Retinal pigment epithelial cell (primary cell): ENCODE data around the gene SHB.
"Not testable (repeated sequence)": the region's sequence is repeated elsewhere in the genome, so short reads cannot be mapped to it uniquely, and the experiment has no call there.

Experiments used
- DNase-seq: peaks from one replicate; pipeline ENCODE4 v3.0.0-alpha.2; 2010; ENCODE audit warnings: low read depth
- H3K4me3 ChIP-seq: 2 replicates; pipeline ENCODE4 v1.5.1; 2011; ENCODE audit warnings: mild to moderate bottlenecking, low read length, control low read depth, moderate library complexity
- TF ChIP-seq, protein P1 (sequence below): conservative IDR thresholded peaks from 2 replicates; pipeline ENCODE4 v1.5.1; 2011; ENCODE audit warnings: low read depth, low read length, control low read depth, inconsistent platforms

Gene SHB

DNA sequence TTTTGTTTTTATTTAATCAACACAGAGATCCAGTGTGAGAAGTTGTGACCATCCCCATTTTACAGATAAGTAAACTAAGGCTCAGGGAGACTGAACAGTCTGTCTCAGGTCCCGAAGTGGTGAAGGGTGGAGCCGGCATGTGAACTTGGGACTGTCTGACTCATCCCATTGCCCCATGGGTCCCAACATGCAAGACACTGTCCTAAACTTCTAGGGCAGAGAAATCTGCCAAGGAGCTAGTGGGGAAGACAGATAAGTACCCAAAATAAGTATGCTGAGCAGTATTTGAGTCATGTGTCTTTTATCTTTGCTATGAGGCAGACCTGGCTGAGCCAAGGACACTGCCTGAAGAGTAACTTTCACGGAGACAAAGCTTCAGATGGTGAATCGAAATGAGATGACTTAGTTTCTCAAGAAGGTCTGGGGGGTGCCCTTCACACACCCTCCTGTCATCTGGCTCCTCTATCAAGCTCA is 100.8 kb downstream of the SHB start:
- no peak for DNase-seq
- TF ChIP-seq, protein P1, sequence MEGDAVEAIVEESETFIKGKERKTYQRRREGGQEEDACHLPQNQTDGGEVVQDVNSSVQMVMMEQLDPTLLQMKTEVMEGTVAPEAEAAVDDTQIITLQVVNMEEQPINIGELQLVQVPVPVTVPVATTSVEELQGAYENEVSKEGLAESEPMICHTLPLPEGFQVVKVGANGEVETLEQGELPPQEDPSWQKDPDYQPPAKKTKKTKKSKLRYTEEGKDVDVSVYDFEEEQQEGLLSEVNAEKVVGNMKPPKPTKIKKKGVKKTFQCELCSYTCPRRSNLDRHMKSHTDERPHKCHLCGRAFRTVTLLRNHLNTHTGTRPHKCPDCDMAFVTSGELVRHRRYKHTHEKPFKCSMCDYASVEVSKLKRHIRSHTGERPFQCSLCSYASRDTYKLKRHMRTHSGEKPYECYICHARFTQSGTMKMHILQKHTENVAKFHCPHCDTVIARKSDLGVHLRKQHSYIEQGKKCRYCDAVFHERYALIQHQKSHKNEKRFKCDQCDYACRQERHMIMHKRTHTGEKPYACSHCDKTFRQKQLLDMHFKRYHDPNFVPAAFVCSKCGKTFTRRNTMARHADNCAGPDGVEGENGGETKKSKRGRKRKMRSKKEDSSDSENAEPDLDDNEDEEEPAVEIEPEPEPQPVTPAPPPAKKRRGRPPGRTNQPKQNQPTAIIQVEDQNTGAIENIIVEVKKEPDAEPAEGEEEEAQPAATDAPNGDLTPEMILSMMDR = no peak
- no peak overlapping the region for H3K4me3 ChIP-seq

DNA sequence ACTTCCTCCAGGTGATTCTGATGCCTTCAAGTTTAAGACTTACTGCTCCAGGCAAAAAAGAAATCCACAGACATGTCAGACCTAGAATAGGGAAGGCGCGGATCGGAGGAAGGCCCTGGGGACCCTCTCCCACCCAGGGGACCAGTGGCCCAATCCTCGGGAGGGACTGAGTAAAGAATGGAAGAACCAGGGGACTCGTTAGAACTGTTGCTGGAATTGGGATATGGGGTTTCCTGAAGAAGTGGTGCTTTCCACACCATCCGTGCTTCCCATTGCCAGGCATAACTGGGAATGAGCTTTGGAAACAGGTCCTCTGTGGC is 101.3 kb downstream of the SHB start:
- no peak for DNase-seq
- H3K4me3 ChIP-seq = no peak overlapping the region
- TF ChIP-seq, protein P1 = no peak

DNA sequence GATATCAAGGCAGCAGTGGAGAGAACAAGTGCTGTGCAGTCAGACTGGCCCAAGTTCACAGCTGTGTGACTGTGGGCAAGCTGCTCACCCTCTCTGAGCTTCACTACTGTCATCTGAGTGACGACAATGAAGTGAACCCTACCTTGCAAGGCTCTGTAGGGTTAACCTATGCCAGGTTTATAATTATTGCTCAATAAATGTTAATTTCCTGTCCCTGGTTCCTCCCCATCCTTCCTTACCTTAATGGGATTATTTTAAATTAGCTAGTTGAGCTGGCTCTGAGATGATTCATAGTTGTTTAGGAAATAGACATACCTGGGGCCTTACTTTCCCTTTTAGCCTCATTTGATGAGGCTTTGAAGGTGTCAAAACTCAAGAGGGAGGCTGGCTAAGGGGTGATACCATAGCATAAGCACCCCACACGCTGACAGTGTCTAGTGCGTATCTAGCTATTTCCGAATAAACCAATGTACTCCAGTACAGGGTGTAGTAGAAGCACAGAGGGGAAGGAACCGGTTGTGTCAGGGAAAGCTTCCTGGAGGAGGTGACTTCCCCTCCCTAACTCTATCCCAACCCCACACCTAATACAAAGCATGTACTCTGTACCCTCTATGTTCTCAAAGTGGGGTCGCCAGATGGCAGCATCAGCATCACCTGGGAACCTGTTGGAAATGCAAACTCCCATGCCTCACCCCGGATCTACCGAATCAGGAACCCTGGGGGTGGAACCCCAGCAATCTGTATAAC is 101.8 kb downstream of the SHB start:
- H3K4me3 ChIP-seq = no peak overlapping the region
- DNase-seq = no peak
- TF ChIP-seq, protein P1 = no peak

DNA sequence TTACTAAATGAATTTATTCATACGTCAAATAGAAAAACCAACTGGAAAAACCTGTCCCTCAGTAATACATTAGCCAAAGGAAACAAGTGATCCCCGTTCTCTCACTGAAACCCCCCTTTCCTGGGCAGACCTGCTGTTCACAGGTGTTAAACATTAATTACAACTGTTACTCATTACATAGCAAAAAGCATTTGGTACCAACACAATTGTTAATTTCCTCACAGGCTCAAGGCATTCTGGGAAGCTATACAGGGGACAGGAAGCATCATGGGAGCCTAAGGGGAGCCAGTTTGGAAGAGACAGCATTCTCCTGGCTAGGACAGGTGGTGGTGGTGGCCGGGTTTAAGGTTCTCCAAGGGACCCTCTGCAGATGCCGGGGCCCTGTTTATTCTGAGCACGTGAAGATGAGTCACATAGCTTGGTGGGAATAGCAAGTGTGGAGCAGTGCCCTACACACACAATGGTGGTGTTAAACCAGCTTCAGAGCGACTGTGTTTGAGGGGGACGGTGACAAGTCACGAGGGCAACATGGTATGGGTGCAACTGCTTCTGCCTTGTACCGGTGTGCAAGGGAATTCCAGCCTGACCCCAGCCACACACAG is 102.5 kb downstream of the SHB start:
- no peak overlapping the region for H3K4me3 ChIP-seq
- TF ChIP-seq, protein P1 = no peak
- no peak for DNase-seq

DNA sequence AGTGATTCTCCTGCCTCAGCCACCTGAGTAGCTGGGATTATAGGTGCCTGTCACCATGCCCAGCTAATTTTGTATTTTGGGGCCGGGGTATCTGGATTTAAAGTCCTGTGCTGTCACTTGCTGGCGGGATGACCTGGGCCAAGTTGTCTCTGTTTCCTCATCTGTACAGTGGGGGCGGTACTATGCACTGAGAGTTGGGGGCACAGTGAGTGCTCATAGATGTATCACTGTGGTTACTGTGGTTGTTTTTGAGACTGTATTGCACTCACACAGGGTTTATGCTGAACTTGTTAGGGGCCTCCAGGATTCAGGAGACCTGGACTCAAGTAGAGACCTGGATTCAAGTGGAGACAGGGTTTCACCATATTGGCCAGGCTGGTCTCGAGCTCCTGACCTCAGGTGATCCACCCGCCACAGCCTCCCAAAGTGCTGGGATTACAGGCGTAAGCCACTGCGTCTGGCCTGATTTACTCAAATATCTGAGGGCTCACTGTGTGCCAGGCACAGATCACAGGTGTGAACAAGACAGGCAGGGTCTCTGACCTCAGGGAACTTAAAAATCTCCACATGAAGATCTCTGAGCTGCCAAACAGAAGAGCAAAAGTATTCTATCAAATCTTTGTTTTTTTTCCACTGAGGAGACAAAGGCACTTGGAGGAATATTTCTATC is 103.2 kb downstream of the SHB start:
- DNase-seq, H3K4me3 ChIP-seq: not testable (repeated sequence)

DNA sequence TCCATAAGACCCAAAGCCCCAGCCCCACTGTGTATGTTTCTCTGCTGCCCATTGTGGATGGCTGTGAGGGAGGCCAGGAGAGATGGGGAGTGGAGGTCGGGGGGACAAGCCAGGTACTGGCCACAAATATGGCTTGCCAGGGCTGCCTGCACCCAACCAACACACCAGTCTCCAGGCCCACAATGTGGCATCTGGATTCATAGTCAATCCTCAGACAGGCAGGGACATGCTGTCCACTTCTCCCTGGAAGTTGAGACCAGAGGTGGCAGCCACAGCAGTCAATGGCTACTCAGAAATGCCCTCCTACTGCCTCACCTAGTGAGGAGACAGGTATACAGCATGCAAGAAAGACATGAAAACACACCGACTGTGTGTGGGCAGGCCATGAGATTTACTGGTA is 103.9 kb downstream of the SHB start:
- no peak for DNase-seq
- TF ChIP-seq, protein P1 = no peak
- H3K4me3 ChIP-seq = no peak overlapping the region

DNA sequence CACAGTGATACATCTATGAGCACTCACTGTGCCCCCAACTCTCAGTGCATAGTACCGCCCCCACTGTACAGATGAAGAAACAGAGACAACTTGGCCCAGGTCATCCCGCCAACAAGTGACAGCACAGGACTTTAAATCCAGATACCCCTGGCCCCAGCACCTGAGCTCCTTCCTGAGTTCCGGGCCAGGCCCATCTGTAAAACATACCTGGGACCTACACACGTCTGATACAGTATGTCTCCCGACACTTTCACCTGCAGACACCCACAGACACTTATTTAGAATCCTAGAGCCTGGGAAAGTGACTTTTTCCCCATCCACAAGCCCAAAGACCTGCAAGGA is 104.3 kb downstream of the SHB start:
- TF ChIP-seq, protein P1 = no peak
- no peak overlapping the region for H3K4me3 ChIP-seq
- DNase-seq = no peak
